Neural cell (in vitro differentiated cells): ENCODE results near the gene TULP4. TPM values are rescaled to one million over a fixed set of nuclear protein-coding genes. Genes with fewer than 3 reads are reported as not detected.

Experiments used
- H2AFZ ChIP-seq: fragments of 200-600, 300-800 bp; sonication (generic), shearing (Covaris generic); 2 replicates; pipeline ENCODE4 v1.6.0; 2014; ENCODE audit warnings: low read depth, mild to moderate bottlenecking, antibody characterized with exemption, low read length, moderate library complexity
- H3F3A ChIP-seq: fragments of 200-600 bp; shearing (Covaris generic); 2 replicates; pipeline ENCODE4 v1.6.1; 2016; ENCODE audit warnings: mild to moderate bottlenecking, moderate library complexity, mixed read lengths, antibody characterized with exemption, low read length; ENCODE audit not compliant: insufficient read depth, poor library complexity, severe bottlenecking
- H3K27ac ChIP-seq: fragments of 200-600, 300-800 bp; sonication (generic), shearing (Covaris generic); 2 replicates; pipeline ENCODE4 v1.5.1; 2014; ENCODE audit warnings: mild to moderate bottlenecking, low read length, moderate library complexity
- H3K27me3 ChIP-seq: fragments of 300-800, 200-600 bp; sonication (generic), shearing (Covaris generic); 2 replicates; pipeline ENCODE4 v1.6.0; 2014; ENCODE audit warnings: mild to moderate bottlenecking, low read depth, low read length, moderate library complexity; ENCODE audit not compliant: insufficient read depth
- H3K36me3 ChIP-seq: fragments of 300-800, 200-600 bp; sonication (generic), shearing (Covaris generic); 2 replicates; pipeline ENCODE4 v1.5.1; 2014; ENCODE audit warnings: mild to moderate bottlenecking, antibody characterized with exemption, low read length, moderate library complexity; ENCODE audit not compliant: insufficient read depth
- H3K4me2 ChIP-seq: fragments of 300-800, 200-600 bp; sonication (generic), shearing (Covaris generic); 2 replicates; pipeline ENCODE4 v1.6.0; 2014; ENCODE audit warnings: mild to moderate bottlenecking, low read length
- H3K4me3 ChIP-seq: fragments of 300-800, 200-600 bp; sonication (generic), shearing (Covaris generic); 2 replicates; pipeline ENCODE4 v1.5.1; 2014; ENCODE audit warnings: mild to moderate bottlenecking, low read length, moderate library complexity
- H3K79me2 ChIP-seq: fragments of 200-600 bp; shearing (Covaris generic); replicated peaks from 2 replicates; pipeline ENCODE4 v1.6.0; 2014; ENCODE audit warnings: mild to moderate bottlenecking, low read length, moderate library complexity; ENCODE audit not compliant: insufficient read depth
- H3K9ac ChIP-seq: fragments of 300-800, 200-600 bp; sonication (generic), shearing (Covaris generic); 2 replicates; pipeline ENCODE4 v1.6.1; 2016; ENCODE audit warnings: mild to moderate bottlenecking, low read length, mixed read lengths
- H3K9me2 ChIP-seq: fragments of 200-600 bp; shearing (Covaris generic); 2 replicates; pipeline ENCODE4 v1.6.1; 2016; ENCODE audit warnings: mild to moderate bottlenecking, low read length, mixed read lengths; ENCODE audit not compliant: insufficient read depth
- H3K9me3 ChIP-seq: fragments of 200-600, 300-800 bp; sonication (generic), shearing (Covaris generic); 2 replicates; pipeline ENCODE4 v1.6.1; 2016; ENCODE audit warnings: mild to moderate bottlenecking, mixed run types, low read length, moderate library complexity, mixed read lengths
- H4K20me1 ChIP-seq: fragments of 200-600 bp; shearing (Covaris generic); 2 replicates; pipeline ENCODE4 v1.6.1; 2016; ENCODE audit warnings: mild to moderate bottlenecking, mixed run types; ENCODE audit not compliant: insufficient read depth
- CTCF ChIP-seq: fragments of 450-650 bp; IDR thresholded peaks from 2 replicates; pipeline ENCODE4 v1.5.1; 2014; ENCODE audit warnings: antibody characterized with exemption, mild to moderate bottlenecking, moderate library complexity; ENCODE audit not compliant: poor library complexity, severe bottlenecking
- EP300 ChIP-seq: fragments of 450-650 bp; conservative IDR thresholded peaks from 2 replicates; pipeline ENCODE4 v1.6.1; 2014; ENCODE audit warnings: antibody characterized with exemption, mild to moderate bottlenecking, moderate library complexity; ENCODE audit not compliant: poor library complexity, severe bottlenecking
- EZH2 ChIP-seq: fragments of 200-600, 300-800 bp; shearing (Covaris generic), sonication (generic); IDR thresholded peaks from 2 replicates; pipeline ENCODE4 v1.6.1; 2014; ENCODE audit warnings: antibody characterized with exemption, low read length, borderline replicate concordance, mild to moderate bottlenecking; ENCODE audit not compliant: insufficient read depth, poor library complexity, severe bottlenecking
- POLR2AphosphoS5 ChIP-seq: IDR thresholded peaks from 2 replicates; pipeline ENCODE4 v1.6.1; 2012
- RAD21 ChIP-seq: fragments of 450-650 bp; conservative IDR thresholded peaks from 2 replicates; pipeline ENCODE4 v1.6.1; 2014; ENCODE audit warnings: antibody characterized with exemption, mild to moderate bottlenecking, moderate library complexity
- REST ChIP-seq: IDR thresholded peaks from 2 replicates; pipeline ENCODE4 v1.6.1; 2012; ENCODE audit warnings: borderline replicate concordance
- SMC3 ChIP-seq: fragments of 450-650 bp; conservative IDR thresholded peaks from 2 replicates; pipeline ENCODE4 v1.6.1; 2014; ENCODE audit warnings: antibody characterized with exemption, mild to moderate bottlenecking, moderate library complexity; ENCODE audit not compliant: poor library complexity
- TAF1 ChIP-seq: IDR thresholded peaks from 2 replicates; pipeline ENCODE4 v1.6.1; 2012; ENCODE audit warnings: low read depth
- polyA plus RNA-seq: library from polyadenylated mRNA; depleted of rRNA; stranded (reverse); fragments of >200 nt; gene quantifications from 2 replicates; pipeline ENCODE4 v1.2.3, GENCODE V29; 2014

The TULP4 gene
- polyA plus RNA-seq, 1 donor from 2014 or later = 30.6 TPM

- Histone ChIP-seq H3K9ac (no peak overlapping the region), H3K79me2 (no peaks in the 10 kb centered on the region), H3K27me3 (no peaks in the 10 kb centered on the region), H4K20me1 (no peaks in the 10 kb centered on the region), H3F3A (no peaks in the 10 kb centered on the region), H3K36me3 (peaks cover 7% of the 10 kb centered on the region), H3K9me2 (no peaks in the 10 kb centered on the region), H3K9me3 (no peaks in the 10 kb centered on the region), H3K27ac (no peak overlapping the region), H3K4me2 (no peak overlapping the region), H3K4me3 (no peak overlapping the region), H2AFZ (no peak overlapping the region)
- no peak for TF ChIP-seq CTCF
- no peak for TF ChIP-seq POLR2AphosphoS5
Observed at GRCh38 chr6:158431036-158431435, 118.8 kb downstream of the TULP4 start.

- Histone ChIP-seq H3K27ac (no peak overlapping the region), H2AFZ (no peak overlapping the region), H3K79me2 (no peaks in the 10 kb centered on the region), H3K9ac (no peak overlapping the region), H3K9me2 (no peaks in the 10 kb centered on the region), H3K4me3 (no peak overlapping the region), H3K9me3 (no peaks in the 10 kb centered on the region), H3K36me3 (peaks cover 7% of the 10 kb centered on the region), H3F3A (no peaks in the 10 kb centered on the region), H3K27me3 (no peaks in the 10 kb centered on the region), H4K20me1 (no peaks in the 10 kb centered on the region), H3K4me2 (no peak overlapping the region)
- TF ChIP-seq POLR2AphosphoS5 (no peak), EP300 (no peak), REST (no peak), RAD21 (no peak), CTCF (no peak), SMC3 (no peak), TAF1 (no peak)
Observed at GRCh38 chr6:158431560-158431959, 119.3 kb downstream of the TULP4 start.

GRCh38 chr6:158437571-158437970 is 125.3 kb downstream of the TULP4 start:
- no peak overlapping the region for H2AFZ ChIP-seq
- H3K79me2 ChIP-seq = no peaks in the 10 kb centered on the region
- no peaks in the 10 kb centered on the region for H3K9me3 ChIP-seq
- H3K27ac ChIP-seq = no peak overlapping the region
- H3K4me3 ChIP-seq = no peak overlapping the region
- H3K36me3 ChIP-seq = peaks cover 7% of the 10 kb centered on the region
- H4K20me1 ChIP-seq = no peaks in the 10 kb centered on the region
- no peaks in the 10 kb centered on the region for H3F3A ChIP-seq
- no peaks in the 10 kb centered on the region for H3K9me2 ChIP-seq
- H3K27me3 ChIP-seq = no peaks in the 10 kb centered on the region
- H3K9ac ChIP-seq = no peak overlapping the region
- H3K4me2 ChIP-seq = no peak overlapping the region
- TF ChIP-seq POLR2AphosphoS5 = no peak
- TF ChIP-seq RAD21 = no peak
- TF ChIP-seq EZH2 = no peak
- no peak for TF ChIP-seq CTCF
- TF ChIP-seq TAF1 = no peak
- no peak for TF ChIP-seq REST
- no peak for TF ChIP-seq SMC3
- no peak for TF ChIP-seq EP300
